ENCODE measurements around the gene INPP5E. TPM values are rescaled to one million over a fixed set of nuclear protein-coding genes. Genes with fewer than 3 reads are reported as not detected.

Gene INPP5E
- total RNA-seq, 2 donors from 2014 or later, result 8.8 to 25.4 TPM

- no peaks in the 10 kb centered on the region for H3K9me3 ChIP-seq
- peaks cover 0 to 7% of the 10 kb centered on the region in 2 donors for H3K36me3 ChIP-seq (replicated peaks in 1 of 2; ENCODE audit: insufficient read depth in 1 of 2, low read depth in 2 of 2)
- H3K27me3 ChIP-seq, result no peaks in the 10 kb centered on the region
- intact Hi-C loops (cut with DNase I), result loop anchor here (5.0 kb wide), 2 partner anchors 67 to 87 kb away; no protein-coding TSS in a partner anchor
- no peak for DNase-seq
- WGBS, 2 donors, result 81 to 85% methylated on average over 14 of the region's 14 CpGs
- no peak for ATAC-seq
- no peak overlapping the region for H3K4me3 ChIP-seq
- no peak overlapping the region for H3K27ac ChIP-seq
- peaks cover 19% of the 10 kb centered on the region for H3K4me1 ChIP-seq
- TF ChIP-seq POLR2A (IDR thresholded peaks at IDR 0.05) (no peak), CTCF (IDR thresholded peaks at IDR 0.05) (no peak)
These were observed 34.9 kb downstream of the INPP5E start for GRCh38 chr9:136404801-136405136.

GRCh38 chr9:136403915-136404800 is 35.5 kb downstream of the INPP5E start:
- peaks cover 0 to 7% of the 10 kb centered on the region in 2 donors for H3K36me3 ChIP-seq (replicated peaks in 1 of 2; ENCODE audit: insufficient read depth in 1 of 2, low read depth in 2 of 2)
- no peaks in the 10 kb centered on the region for H3K9me3 ChIP-seq
- peaks cover 17% of the 10 kb centered on the region for H3K4me1 ChIP-seq
- no peaks in the 10 kb centered on the region for H3K27me3 ChIP-seq
- no peak overlapping the region for H3K4me3 ChIP-seq
- ATAC-seq (no peak), DNase-seq (no peak)
- H3K27ac ChIP-seq, result no peak overlapping the region
- 87 to 92% methylated on average over 26 to 30 of the region's 32 CpGs for WGBS, 2 donors
- TF ChIP-seq POLR2A (IDR thresholded peaks at IDR 0.05) (no peak), CTCF (IDR thresholded peaks at IDR 0.05) (no peak)
- intact Hi-C loops (cut with DNase I), result loop anchor here (5.0 kb wide), 2 partner anchors 67 to 87 kb away; no protein-coding TSS in a partner anchor

GRCh38 chr9:136403538-136403914 is 36.1 kb downstream of the INPP5E start:
- Histone ChIP-seq H3K9me3 (no peaks in the 10 kb centered on the region), H3K27ac (no peak overlapping the region), H3K4me3 (no peak overlapping the region), H3K4me1 (peaks cover 17% of the 10 kb centered on the region), H3K36me3 (replicated peaks in 1 of 2; ENCODE audit: insufficient read depth in 1 of 2, low read depth in 2 of 2) (peaks cover 0 to 7% of the 10 kb centered on the region in 2 donors), H3K27me3 (no peaks in the 10 kb centered on the region)
- no peak for ATAC-seq
- intact Hi-C loops (cut with DNase I), result loop anchor here (5.0 kb wide), 2 partner anchors 66 to 86 kb away; no protein-coding TSS in a partner anchor
- no peak for TF ChIP-seq POLR2A (IDR thresholded peaks at IDR 0.05)
- no peak for TF ChIP-seq CTCF (IDR thresholded peaks at IDR 0.05)
- DNase-seq, result no peak
- WGBS, 2 donors, result 91 to 100% methylated on average over 3 to 5 of the region's 5 CpGs

- Histone ChIP-seq H3K4me3 (no peak overlapping the region), H3K36me3 (replicated peaks in 1 of 2; ENCODE audit: insufficient read depth in 1 of 2, low read depth in 2 of 2) (peaks cover 0 to 7% of the 10 kb centered on the region in 2 donors), H3K27me3 (no peaks in the 10 kb centered on the region), H3K27ac (no peak overlapping the region), H3K9me3 (no peaks in the 10 kb centered on the region), H3K4me1 (peaks cover 26% of the 10 kb centered on the region)
- DNase-seq (no peak), ATAC-seq (no peak)
- intact Hi-C loops (cut with DNase I), result loop anchor here (5.0 kb wide), 2 partner anchors 65 to 85 kb away; no protein-coding TSS in a partner anchor
- TF ChIP-seq POLR2A (IDR thresholded peaks at IDR 0.05) (no peak), CTCF (IDR thresholded peaks at IDR 0.05) (no peak)
- 34 to 40% methylated on average over 7 to 12 of the region's 13 CpGs for WGBS, 2 donors
These were observed 37.6 kb downstream of the INPP5E start for GRCh38 chr9:136402067-136402466.
